Medulla oblongata (tissue), 1 donor: Measurements from ENCODE around the gene RAPGEF3.

Source experiments
- DNase-seq: peaks from one replicate; pipeline ENCODE4 v3.0.0-alpha.2; 2015; ENCODE audit errors: extremely low spot score

The RAPGEF3 gene

DNA sequence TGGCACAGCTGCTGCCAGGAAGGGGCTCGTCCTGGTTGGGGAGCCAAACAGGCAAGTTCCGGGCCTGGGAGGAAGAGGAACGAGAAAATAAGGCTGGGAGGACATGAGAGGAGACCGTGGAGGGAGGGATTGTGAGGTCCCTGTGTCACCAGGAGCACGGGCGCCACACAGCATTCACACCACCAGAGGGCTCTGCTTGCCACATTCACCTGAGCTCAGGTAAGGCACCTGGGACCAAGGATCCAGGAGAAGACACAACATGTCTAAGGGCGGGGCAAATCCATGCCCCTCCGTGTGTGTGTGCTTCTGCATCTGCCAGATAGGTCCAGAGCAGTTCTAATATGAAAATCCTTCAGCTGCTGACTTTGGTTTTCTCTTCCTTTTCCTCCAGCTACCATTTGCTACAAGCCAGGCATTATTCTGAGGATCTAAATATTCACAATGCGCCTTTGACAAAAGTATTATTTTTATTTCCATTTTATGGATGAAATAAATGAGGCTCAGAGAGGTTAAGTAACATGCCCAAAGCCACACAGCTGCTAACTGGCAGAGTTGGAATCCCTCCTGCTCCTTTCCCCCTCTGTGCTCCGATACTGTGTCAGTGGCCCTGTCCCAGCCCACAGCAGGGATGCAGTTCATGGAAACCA lies 14.6 kb downstream of the RAPGEF3 start:
- DNase-seq: no peak

DNA sequence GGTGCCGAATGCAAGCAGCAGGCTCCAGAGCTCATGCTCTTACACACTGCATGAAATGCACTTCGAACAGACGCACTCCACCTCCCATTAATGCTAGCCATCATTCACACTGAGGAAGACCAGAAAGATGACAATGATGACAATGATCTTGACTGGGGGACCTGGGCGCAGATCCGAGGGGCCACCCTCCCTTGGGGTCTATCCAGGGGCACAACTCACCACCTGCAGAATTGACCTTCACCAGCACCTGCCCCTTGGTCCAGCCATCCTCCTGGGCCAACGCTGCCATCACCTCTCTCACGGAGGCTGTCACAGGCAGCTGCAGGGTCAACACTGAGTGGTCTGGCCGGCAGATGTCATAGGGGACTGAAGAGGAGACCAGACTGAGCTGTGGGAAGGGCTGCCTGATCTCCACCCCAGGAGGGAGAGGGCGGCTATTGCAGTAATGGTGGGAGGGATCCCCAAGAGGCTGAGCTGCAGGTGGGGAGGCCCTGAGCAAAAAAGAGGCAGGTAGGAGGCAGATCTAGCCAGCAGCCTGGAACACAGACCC lies 15.3 kb downstream of the RAPGEF3 start:
- DNase-seq: no peak

GRCh38 chr12:47742253-47742825 lies 16.3 kb downstream of the RAPGEF3 start:
- no peak for DNase-seq

DNA sequence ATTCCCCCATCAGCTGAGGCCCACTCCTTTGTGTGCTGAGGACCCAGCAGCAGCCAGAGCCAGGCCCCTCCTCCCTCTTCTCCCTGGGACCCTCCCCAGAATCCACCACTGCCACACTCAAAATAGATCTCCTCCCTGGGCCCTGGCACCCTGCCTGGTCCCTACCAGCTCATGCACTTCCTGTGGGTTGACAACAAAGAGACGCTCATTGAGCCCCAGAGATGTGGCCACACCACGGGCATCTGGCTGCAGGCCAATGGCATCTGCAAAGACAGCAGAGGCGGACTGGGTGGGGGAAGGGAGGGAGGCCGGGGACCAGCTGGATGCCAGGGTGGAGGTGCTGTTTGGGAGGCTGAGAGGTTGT lies 17.4 kb downstream of the RAPGEF3 start:
- DNase-seq: peak; percentile 96

DNA sequence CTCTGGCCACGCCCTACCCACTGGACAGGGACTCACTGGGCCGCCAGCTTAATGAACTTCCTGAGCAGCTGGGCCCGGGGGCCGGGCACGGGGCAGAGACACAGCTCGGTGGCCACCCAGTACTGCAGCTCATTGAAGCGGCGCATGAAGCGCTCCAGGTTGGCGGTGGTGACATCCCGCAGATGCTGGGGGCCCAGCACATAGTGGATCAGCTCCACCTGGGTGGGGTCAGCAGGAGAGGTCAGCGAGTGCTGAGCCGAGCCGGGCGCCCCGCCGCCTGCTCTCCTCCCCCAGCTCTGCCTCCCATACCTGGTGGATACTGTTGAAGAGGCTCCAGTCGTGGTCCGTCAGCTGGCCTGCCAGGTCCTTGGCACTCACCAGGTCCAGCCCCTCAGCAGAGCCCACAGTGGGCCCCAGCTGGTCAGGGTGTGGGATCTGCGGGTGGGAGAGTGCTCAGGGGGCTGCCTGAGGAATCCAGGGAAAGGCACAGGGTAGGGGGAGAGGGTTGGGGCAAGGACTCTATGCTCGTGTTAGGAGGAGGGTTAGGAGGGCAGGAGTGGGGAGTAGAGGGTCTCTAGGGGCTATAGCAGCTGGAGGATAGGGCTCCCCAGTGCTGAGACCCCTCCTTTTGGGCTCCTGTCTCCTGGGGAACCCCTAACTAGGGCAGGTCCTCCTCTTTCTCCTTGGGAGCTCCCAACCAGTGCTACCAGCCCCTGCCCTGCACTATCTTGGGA lies 17.9 kb downstream of the RAPGEF3 start:
- DNase-seq: no peak

GRCh38 chr12:47739979-47740378 lies 18.7 kb downstream of the RAPGEF3 start:
- DNase-seq: no peak

- no peak for DNase-seq
These were observed 19.4 kb downstream of the RAPGEF3 start for GRCh38 chr12:47739297-47739696.

DNA sequence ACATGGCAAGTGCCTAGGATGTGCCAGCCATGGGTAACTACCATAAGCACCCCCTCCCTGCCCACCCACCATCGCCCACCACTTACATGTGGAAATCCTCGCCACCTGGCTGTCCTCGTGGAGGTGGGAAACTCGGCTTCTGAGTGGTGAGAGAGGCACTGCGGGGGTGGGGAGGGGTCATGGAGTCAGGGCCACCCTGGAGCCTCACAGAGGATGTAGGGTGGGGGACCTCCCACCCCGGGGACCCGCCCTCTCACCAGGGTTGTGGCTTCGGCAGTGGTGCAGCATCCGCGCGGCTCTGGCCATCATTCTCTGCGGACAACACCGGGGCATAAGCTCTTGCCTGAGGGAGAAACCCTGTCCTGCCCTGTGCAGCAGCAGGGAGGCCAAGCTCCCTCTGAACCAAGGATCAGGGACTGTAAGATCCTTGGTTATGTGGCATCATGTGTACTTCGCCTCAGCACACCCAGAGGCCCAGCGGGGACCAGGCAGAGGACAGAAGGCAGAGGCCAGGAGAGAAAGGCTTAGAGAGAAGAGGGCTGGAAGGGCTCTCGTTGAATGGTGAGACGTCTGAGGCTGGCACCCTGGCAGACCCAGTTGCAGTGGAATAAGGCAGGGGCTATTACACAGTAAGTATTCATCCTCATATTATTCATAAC lies 20.6 kb downstream of the RAPGEF3 start:
- DNase-seq: no peak

DNA sequence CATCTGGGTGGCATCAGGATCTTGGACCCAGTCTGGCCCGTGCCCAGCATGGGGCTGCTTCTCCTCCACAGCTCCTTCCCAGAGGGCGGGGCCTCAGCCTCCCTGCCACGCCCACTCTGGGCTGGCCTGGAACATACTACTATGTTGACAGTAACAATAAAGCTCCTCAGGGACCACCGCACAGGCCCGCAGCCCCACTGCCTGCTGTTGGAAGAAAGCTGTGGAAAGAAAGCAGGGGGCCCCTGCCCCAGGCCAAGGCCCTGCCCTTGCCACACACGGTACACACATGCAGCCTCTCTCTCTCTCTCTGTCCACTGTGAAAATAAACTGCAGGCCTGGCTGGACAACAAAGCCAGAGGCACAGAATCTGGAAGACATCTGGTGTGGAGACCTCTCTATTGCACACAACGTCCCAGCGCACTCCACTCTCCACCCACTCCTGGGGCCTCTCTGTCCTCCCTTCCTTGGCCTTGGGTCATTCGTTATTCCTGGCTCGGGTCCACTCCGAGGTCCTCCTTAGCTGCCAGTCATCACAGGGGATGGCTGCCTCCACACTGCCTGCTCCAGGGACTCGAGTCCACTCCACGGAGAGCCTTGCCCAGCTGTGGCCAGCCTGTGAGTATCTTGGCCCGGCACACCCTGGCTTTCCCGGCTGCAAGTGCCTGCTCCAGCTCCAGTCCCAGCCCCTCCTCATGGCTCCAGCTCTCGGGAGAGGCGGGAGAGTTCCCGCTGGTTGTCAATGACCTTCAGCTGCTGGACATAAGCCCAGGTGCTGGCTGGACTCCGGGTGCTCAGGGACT lies 21.6 kb downstream of the RAPGEF3 start:
- DNase-seq: peak; percentile 88

GRCh38 chr12:47736216-47736615 lies 22.5 kb downstream of the RAPGEF3 start:
- DNase-seq: no peak

DNA sequence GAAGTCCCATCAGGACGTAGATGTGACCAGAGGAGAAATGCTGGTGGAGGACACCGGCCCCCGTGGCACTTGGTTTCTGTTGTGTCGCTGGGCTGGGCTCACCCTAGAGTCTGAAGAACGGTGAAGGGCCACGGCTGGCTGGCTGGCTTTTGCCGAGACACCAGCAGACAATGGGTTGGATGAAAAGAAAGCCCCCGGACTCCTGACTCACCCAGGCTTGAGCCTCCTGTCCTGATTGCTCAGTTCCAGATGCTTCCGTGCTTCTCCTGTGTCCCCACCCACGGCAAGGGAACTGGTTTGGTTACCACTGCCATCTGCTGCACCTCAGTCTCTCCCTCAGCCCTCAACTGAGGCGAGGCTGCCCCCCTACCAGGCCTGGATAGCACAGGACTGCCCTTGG lies 23.0 kb downstream of the RAPGEF3 start:
- DNase-seq: no peak

GRCh38 chr12:47734725-47735480 lies 23.8 kb downstream of the RAPGEF3 start:
- peak; percentile 72 for DNase-seq

- DNase-seq: no peak
These were observed 25.5 kb downstream of the RAPGEF3 start for GRCh38 chr12:47733142-47733541.

GRCh38 chr12:47732504-47732903 lies 26.2 kb downstream of the RAPGEF3 start:
- no peak for DNase-seq

DNA sequence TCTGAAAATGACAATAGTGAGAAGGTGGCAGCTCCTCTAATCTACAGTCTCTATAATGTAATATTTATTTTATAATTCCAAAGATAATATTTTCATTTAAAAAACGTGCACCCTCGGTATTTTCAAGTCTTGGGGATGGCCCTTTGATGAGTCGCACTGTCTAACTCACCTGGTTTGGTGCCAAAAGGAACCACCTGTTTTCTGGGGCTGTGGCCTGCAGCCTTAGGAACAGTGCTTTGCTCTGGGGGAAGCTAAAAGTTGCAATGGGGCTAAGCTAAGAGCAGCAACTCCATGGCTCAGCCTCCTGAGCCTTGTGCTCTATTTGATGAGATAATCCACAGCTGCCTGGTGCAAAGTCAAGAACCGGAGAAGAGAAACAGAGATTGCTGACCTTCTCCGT lies 27.0 kb downstream of the RAPGEF3 start:
- DNase-seq: no peak

GRCh38 chr12:47730341-47730744 lies 28.3 kb downstream of the RAPGEF3 start:
- no peak for DNase-seq

DNA sequence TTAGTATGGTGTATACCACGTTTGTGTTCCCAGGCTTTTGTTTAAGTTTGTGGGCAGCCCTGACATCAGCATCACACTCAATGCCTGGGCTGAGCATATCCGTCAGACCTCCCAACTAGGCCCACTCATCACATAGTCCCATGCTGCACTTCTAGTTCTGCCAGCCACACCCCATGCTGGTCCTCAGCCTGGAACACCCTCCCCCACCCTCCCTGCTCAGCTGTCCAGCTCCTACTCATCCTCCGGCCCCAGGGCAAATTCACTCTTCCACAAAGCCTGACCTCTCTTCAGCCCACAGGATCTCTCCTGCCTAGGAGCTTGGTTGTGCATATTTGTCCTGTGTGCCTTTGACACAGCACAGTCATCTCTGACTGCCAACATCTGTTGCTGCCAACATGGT lies 29.4 kb downstream of the RAPGEF3 start:
- DNase-seq: no peak

GRCh38 chr12:47725893-47726292 lies 32.8 kb downstream of the RAPGEF3 start:
- DNase-seq: no peak

- no peak for DNase-seq
These were observed 33.4 kb downstream of the RAPGEF3 start, which contains the start of gene ENDOU for GRCh38 chr12:47725091-47725772. ENDOU (minus strand) TSS chr12:47725490; CDS start chr12:47725413, 77 bp downstream.
